ENCODE measurements around the gene STARD5.

The STARD5 gene

GRCh38 chr15:81270781-81271491, 53.0 kb downstream of the STARD5 start:
- no peak for DNase-seq

- DNase-seq, result no peak
Measured at GRCh38 chr15:81270188-81270587, 53.8 kb downstream of the STARD5 start.

- peak; percentile 97 for DNase-seq
Measured at GRCh38 chr15:81268881-81269601, 54.9 kb downstream of the STARD5 start.

DNA sequence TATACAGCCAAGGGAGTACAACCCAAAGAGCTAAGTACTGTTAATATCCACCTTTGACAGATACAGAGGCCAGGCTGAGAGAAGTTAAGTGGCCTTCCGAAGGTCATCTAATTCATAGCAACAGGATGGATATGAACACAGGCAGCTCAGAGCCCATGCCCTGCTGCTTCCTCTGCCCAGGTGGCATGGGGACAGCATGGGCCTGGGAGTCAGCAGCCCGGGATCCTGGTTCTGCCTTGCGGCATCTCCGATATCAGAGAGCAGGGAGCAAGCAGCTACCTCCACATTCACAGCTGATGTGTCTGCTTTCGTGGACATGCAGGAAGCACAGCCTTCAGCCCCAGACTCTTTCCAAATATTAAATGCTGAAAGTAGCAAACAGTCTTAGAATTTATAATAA, 55.6 kb downstream of the STARD5 start:
- DNase-seq, result no peak

- DNase-seq, result peak; percentile 76
Measured at GRCh38 chr15:81265944-81266775, 57.8 kb downstream of the STARD5 start.

DNA sequence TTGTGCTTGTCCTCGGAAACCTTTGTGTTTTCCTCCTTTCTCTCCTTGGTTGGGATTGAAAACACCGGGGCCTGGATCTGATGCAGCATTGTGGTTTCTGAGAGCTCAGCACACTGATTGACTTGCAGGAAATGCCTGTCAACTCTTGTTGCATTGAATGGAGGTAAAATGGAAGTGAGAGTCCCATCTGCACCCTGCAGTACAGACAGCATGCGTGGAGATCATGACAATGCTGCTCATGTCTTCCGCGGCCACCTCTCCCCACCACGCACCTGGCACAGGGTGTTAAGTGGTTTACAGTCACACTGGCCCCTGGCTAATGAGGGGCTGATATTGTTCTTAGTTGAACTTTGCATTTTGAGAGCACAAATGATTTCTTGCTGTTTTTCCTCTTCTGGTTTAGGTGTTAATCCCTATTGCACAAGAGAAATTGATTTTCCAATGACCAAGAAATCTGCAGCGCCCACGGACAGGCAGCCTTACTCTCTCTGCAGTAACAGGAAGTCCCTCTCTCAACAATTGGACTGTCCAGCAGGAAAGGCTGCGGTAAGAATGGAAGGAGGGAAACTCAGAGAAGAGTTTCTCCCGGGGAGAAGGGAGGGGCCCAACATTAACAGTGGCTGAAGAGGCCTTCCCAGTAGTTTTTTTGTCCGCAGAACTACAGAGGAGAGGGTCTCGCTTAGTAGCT, 58.5 kb downstream of the STARD5 start:
- DNase-seq, result peak; percentile 66

GRCh38 chr15:81264072-81264857, 59.7 kb downstream of the STARD5 start:
- no peak for DNase-seq

DNA sequence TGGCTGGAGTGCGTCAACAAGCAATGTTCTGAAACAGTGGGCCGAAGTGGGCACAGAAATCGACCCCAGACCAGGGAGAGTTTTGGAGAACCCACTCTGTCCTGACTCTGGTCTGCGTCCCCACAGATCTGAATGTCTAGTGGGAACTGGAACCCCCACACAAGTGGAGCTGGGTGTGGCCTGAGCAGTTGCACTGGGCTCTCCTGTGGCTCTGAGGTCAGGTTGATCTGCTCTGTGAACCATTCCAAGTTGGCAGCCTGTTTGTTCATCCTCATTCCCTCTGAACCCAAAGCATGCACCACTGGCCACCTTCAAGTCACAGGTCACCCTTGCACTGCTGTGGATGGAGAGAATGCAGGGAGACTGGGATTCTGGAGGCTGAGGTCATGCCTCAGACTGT, 60.5 kb downstream of the STARD5 start:
- no peak for DNase-seq

- DNase-seq, result no peak
Measured at GRCh38 chr15:81261172-81261811, 62.6 kb downstream of the STARD5 start.

DNA sequence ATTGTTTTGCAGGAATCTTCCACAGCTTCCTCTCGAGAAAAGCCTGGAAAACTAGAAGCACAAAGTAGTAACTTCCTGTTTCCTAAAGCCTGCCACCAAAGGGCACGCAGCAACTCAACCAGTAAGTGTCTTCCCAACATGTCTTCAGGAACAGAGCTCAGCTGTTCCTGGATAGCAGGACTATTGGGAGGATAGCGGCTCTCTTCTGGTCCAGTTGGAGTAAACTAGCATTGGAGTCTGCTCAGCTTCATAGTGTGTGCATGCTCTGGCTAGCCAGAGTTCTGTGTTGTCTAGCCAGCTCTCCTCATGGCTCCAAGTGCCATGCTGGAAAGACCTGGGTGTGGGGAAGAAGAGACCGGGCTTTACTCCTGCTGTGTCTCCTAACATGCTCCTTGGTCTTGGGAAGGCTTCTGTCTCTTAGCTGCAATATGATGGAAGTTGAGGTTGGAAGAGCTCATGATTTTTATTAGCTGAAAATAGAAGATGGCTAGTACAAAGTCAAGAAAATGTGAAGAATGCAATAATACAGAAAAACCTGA, 64.1 kb downstream of the STARD5 start:
- DNase-seq, result no peak
